Inflammatory macrophage treated with lipopolysaccharide for 1 hour (primary cell): Measurements from ENCODE around the gene MSH5.

ENCODE experiments used
- DNase-seq, 2 donors: peaks; one replicate each; pipeline ENCODE4 v3.0.0-alpha.2; 2020 to 2022

Gene MSH5

GRCh38 chr6:31729979-31730630 is 9.7 kb upstream of the MSH5 start:
- DNase-seq, result peak; percentile 62 to 77

GRCh38 chr6:31730631-31731086 is 9.1 kb upstream of the MSH5 start:
- no peak for DNase-seq

- no peak for DNase-seq
These were observed 7.8 kb upstream of the MSH5 start for GRCh38 chr6:31732029-31732428.

- DNase-seq, result no peak
These were observed 6.1 kb upstream of the MSH5 start for GRCh38 chr6:31733734-31734133.

GRCh38 chr6:31734247-31734820 is 5.5 kb upstream of the MSH5 start:
- no peak for DNase-seq

- peak; percentile 75 to 76 for DNase-seq
These were observed 4.9 kb upstream of the MSH5 start for GRCh38 chr6:31734821-31735406.

- DNase-seq, result peak; percentile 78 to 88
These were observed 3.6 kb upstream of the MSH5 start, which contains the start of gene CLIC1 for GRCh38 chr6:31736021-31736767. Gene CLIC1 (minus strand): TSS chr6:31736530. CDS start chr6:31736300, 230 bp downstream.

- no peak for DNase-seq
These were observed 3.0 kb upstream of the MSH5 start for GRCh38 chr6:31736768-31737314.

GRCh38 chr6:31737315-31737990 is 2.4 kb upstream of the MSH5 start:
- peak; percentile 21 to 49 for DNase-seq

- DNase-seq, result peak; percentile 88 to 91
These were observed 1.5 kb upstream of the MSH5 start for GRCh38 chr6:31737991-31738979.

- DNase-seq, result peak; percentile 52 to 58
These were observed 805 bp downstream of the MSH5 start for GRCh38 chr6:31740397-31741223.

- no peak for DNase-seq
These were observed 2.0 kb downstream of the MSH5 start for GRCh38 chr6:31741815-31742214.

- no peak for DNase-seq
These were observed 3.1 kb downstream of the MSH5 start for GRCh38 chr6:31742894-31743293.

- DNase-seq, result no peak
These were observed 4.6 kb downstream of the MSH5 start for GRCh38 chr6:31744422-31744821.

GRCh38 chr6:31749301-31750036 is 9.7 kb downstream of the MSH5 start:
- DNase-seq, result no peak

GRCh38 chr6:31750411-31751022 is 10.7 kb downstream of the MSH5 start:
- no peak for DNase-seq

GRCh38 chr6:31752739-31753319 is 13.0 kb downstream of the MSH5 start:
- no peak for DNase-seq

- no peak for DNase-seq
These were observed 18.5 kb downstream of the MSH5 start for GRCh38 chr6:31758281-31758680.

GRCh38 chr6:31760790-31761189 is 21.0 kb downstream of the MSH5 start:
- DNase-seq, result no peak
